Prostate gland (tissue), 2 donors: Measurements from ENCODE around the gene COPS6.

Source experiments
- POLR2AphosphoS5 ChIP-seq: sonication (generic); formaldehyde crosslinking; IDR thresholded peaks from one replicate; pipeline ENCODE4 v1.6.1; 2017; ENCODE audit warnings: antibody characterized with exemption
- TF ChIP-seq, protein P1 (sequence below), 4 experiments: fragments of 200-600 bp in 2 of 4; fragments of 450-650 bp in 2 of 4; sonication (generic) in 2 of 4; IDR thresholded peaks; 1 replicate in 3 of 4; 2 replicates in 1 of 4; pipeline ENCODE4 v1.5.1; 2016 to 2019; ENCODE audit warnings: antibody characterized with exemption in 4 of 4, mild to moderate bottlenecking in 2 of 4, moderate library complexity in 2 of 4

DNA sequence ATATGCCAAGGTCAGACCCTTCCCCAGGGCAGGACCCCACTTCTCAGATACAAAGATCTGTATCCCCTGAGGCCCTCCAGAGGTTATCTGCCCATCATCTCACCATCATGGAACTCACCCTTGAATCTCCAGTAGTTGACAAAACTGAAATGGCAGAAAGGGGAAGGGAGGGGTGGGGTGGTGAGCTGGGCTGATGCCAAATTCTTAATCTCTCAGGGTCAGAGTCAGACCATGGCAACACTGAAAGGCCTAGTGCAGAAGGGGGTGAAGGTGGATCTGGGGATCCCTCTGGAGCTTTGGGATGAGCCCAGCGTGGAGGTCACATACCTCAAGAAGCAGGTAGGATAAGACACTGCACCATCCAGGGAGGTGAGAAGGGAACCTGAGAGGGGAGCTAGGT, 33.8 kb downstream of the COPS6 start:
- TF ChIP-seq, protein P1, sequence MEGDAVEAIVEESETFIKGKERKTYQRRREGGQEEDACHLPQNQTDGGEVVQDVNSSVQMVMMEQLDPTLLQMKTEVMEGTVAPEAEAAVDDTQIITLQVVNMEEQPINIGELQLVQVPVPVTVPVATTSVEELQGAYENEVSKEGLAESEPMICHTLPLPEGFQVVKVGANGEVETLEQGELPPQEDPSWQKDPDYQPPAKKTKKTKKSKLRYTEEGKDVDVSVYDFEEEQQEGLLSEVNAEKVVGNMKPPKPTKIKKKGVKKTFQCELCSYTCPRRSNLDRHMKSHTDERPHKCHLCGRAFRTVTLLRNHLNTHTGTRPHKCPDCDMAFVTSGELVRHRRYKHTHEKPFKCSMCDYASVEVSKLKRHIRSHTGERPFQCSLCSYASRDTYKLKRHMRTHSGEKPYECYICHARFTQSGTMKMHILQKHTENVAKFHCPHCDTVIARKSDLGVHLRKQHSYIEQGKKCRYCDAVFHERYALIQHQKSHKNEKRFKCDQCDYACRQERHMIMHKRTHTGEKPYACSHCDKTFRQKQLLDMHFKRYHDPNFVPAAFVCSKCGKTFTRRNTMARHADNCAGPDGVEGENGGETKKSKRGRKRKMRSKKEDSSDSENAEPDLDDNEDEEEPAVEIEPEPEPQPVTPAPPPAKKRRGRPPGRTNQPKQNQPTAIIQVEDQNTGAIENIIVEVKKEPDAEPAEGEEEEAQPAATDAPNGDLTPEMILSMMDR (IDR thresholded peaks at IDR 0.05): no peak
- no peak for TF ChIP-seq POLR2AphosphoS5
